Chondrocyte (in vitro differentiated cells): ENCODE data around the gene DHX8. TPM values are rescaled to one million over a fixed set of nuclear protein-coding genes. Genes with fewer than 3 reads are reported as not detected.
"Not testable (repeated sequence)": the region's sequence is repeated elsewhere in the genome, so short reads cannot be mapped to it uniquely, and the experiment has no call there.

Experiments used
- DNase-seq: peaks from one replicate; pipeline ENCODE4 v3.0.0; 2021; ENCODE audit warnings: mixed read lengths, low spot score
- H3K27ac Mint-ChIP-seq: one replicate; pipeline ENCODE4 v1.8.0; 2021; ENCODE audit warnings: mild to moderate bottlenecking, moderate library complexity, mixed read lengths; ENCODE audit not compliant: unreplicated experiment
- H3K27me3 Mint-ChIP-seq: 2 replicates; pipeline ENCODE4 v1.8.0; 2021; ENCODE audit warnings: low read depth, mixed read lengths
- H3K36me3 Mint-ChIP-seq: 2 replicates; pipeline ENCODE4 v1.8.0; 2021; ENCODE audit warnings: low read depth, mixed read lengths
- H3K4me1 Mint-ChIP-seq: 2 replicates; pipeline ENCODE4 v1.8.0; 2021; ENCODE audit warnings: low read depth, mild to moderate bottlenecking, mixed read lengths
- H3K4me3 Mint-ChIP-seq: one replicate; pipeline ENCODE4 v1.8.0; 2021; ENCODE audit warnings: mild to moderate bottlenecking, moderate library complexity, mixed read lengths; ENCODE audit not compliant: unreplicated experiment
- H3K9me3 Mint-ChIP-seq: 2 replicates; pipeline ENCODE4 v1.8.0; 2021; ENCODE audit warnings: low read depth, mixed read lengths
- total RNA-seq: library from RNA; stranded (reverse); gene quantifications from 3 replicates; pipeline ENCODE4 v1.2.1, GENCODE V29; 2021
- TF ChIP-seq, protein P1 (sequence below): fragments of 200-600 bp; sonication (generic); IDR thresholded peaks from 2 replicates; pipeline ENCODE4 v1.5.0; 2021; ENCODE audit warnings: antibody characterized with exemption, mild to moderate bottlenecking, moderate library complexity

Gene DHX8
- total RNA-seq, 1 donor from 2014 or later = 49.2 TPM

DNA sequence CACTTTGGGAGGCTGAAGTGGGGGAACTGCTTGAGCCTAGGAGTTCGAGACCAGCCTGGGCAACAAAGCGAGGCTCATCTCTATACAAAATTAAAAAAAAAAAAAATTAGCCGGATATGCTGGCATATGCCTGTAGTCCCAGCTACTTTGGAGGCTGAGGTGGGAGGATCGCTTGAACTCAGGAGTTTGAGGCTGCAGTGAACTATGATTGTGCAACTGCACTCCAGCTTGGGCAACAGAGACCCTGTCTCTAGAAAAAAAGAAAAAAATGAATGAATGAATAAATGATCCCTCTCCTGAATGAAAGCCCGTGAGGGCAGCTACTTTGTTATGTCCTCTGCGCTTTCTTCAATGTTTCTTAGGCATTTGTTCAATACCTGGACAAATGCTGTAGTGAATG, 27.7 kb upstream of the DHX8 start:
- Mint-ChIP-seq H3K4me3 (no peak overlapping the region), H3K27ac (no peak overlapping the region), H3K9me3 (no peaks in the 10 kb centered on the region), H3K36me3 (no peaks in the 10 kb centered on the region), H3K27me3 (no peaks in the 10 kb centered on the region), H3K4me1 (peaks cover 23% of the 10 kb centered on the region)
- no peak for DNase-seq
- TF ChIP-seq, protein P1, sequence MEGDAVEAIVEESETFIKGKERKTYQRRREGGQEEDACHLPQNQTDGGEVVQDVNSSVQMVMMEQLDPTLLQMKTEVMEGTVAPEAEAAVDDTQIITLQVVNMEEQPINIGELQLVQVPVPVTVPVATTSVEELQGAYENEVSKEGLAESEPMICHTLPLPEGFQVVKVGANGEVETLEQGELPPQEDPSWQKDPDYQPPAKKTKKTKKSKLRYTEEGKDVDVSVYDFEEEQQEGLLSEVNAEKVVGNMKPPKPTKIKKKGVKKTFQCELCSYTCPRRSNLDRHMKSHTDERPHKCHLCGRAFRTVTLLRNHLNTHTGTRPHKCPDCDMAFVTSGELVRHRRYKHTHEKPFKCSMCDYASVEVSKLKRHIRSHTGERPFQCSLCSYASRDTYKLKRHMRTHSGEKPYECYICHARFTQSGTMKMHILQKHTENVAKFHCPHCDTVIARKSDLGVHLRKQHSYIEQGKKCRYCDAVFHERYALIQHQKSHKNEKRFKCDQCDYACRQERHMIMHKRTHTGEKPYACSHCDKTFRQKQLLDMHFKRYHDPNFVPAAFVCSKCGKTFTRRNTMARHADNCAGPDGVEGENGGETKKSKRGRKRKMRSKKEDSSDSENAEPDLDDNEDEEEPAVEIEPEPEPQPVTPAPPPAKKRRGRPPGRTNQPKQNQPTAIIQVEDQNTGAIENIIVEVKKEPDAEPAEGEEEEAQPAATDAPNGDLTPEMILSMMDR = no peak

DNA sequence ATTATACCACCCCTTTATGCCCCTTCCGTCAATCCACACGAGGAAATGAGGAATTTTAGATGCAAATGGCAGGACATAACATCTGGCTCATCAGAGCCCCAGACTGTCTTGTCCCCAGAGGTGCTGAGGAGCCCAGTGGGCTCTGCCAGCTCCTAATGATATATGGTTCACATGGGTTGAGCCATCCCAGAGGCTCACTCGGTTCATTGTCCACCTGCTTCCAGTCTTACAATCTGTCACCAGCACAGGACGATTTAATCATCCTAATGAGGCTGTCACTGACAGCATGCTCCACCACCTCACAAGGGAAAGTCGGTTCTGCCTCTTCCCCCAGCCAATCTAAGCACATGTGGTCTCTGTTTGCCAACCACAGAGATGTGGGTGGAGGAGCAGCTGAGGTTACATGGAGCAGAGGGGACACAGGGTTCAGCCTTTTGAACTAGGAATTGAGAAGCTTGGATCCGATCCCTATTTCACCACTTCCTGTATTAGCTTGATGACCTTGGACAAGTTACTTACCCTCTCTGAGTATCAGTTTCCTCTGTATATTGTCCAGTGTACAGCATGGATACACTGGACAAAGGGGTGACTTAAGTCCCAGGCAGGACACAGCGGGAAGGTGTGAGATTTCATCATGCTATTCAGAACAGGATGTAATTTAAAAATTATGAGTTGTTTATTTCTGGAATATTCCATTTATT, 27.0 kb upstream of the DHX8 start:
- Mint-ChIP-seq H3K9me3 (no peaks in the 10 kb centered on the region), H3K4me3 (no peak overlapping the region)

DNA sequence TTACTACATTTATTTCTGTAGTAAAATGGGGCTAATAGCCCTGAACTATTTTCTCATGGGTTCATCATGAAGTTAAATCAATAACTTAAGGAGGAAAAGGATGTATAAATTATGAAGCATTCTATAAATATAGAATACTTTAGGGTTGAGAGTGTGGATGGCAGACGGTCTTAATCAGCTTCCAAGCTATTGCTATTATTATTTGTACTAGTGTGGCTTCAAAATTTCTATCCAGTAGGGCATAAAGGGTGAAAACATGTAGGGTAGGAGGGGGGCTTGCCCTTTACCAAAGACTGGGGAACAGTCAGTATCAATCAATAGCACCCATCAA, 26.4 kb upstream of the DHX8 start:
- Mint-ChIP-seq H3K36me3 (no peaks in the 10 kb centered on the region), H3K27ac (no peak overlapping the region), H3K4me3 (no peak overlapping the region), H3K9me3 (no peaks in the 10 kb centered on the region), H3K4me1 (peaks cover 23% of the 10 kb centered on the region), H3K27me3 (no peaks in the 10 kb centered on the region)
- no peak for DNase-seq
- TF ChIP-seq, protein P1 = no peak

More for the DNA sequence above, 27.0 kb upstream of the DHX8 start:
- DNase-seq = no peak
- peaks cover 23% of the 10 kb centered on the region for H3K4me1 Mint-ChIP-seq
- TF ChIP-seq, protein P1 = no peak
- no peaks in the 10 kb centered on the region for H3K36me3 Mint-ChIP-seq
- no peaks in the 10 kb centered on the region for H3K27me3 Mint-ChIP-seq
- H3K27ac Mint-ChIP-seq = no peak overlapping the region

DNA sequence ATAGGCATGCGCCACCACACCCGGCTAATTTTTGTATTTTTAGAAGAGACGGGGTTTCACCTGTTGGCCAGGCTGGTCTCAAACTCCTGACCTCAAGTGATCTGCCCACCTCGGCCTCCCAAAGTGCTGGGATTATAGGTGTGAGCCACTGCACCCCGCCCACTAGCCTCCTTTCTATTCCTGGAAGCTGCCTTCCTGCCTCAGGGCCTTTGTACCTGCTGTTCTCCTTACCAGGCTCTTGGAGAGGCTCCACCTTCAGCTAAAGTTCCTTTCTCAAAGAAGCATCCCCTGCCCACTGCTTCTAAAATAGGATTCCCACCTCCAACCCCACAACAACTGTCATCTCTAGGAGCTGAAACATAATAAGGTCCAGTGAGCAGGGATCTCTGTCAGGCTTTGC, 23.9 kb upstream of the DHX8 start:
- H3K9me3 Mint-ChIP-seq, H3K36me3 Mint-ChIP-seq, H3K4me3 Mint-ChIP-seq, H3K27ac Mint-ChIP-seq, H3K27me3 Mint-ChIP-seq, DNase-seq: not testable (repeated sequence)
- H3K4me1 Mint-ChIP-seq = peaks cover 23% of the 10 kb centered on the region

DNA sequence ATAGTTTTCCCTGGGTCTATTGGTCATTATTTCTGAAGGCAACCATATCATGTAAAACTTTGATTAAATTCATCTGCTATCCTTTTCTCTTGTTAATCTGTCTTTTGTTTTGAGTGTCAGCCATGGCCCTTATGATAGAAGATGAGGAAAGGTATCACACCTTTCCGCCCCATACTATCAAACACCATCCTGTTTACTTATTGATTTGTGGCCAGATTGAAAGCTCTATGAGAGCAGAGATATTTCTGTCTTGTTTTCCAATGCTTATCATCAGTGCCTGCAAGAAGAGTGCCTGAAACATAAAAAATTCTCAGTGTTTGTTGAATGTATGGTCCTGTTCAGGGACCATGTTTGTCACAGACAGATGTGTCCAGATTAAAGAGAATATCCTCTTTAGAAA, 22.6 kb upstream of the DHX8 start:
- Mint-ChIP-seq H3K4me1 (peaks cover 22% of the 10 kb centered on the region), H3K36me3 (no peaks in the 10 kb centered on the region), H3K27ac (no peak overlapping the region), H3K4me3 (no peak overlapping the region), H3K9me3 (no peaks in the 10 kb centered on the region), H3K27me3 (no peaks in the 10 kb centered on the region)
- no peak for DNase-seq
- TF ChIP-seq, protein P1 = no peak

DNA sequence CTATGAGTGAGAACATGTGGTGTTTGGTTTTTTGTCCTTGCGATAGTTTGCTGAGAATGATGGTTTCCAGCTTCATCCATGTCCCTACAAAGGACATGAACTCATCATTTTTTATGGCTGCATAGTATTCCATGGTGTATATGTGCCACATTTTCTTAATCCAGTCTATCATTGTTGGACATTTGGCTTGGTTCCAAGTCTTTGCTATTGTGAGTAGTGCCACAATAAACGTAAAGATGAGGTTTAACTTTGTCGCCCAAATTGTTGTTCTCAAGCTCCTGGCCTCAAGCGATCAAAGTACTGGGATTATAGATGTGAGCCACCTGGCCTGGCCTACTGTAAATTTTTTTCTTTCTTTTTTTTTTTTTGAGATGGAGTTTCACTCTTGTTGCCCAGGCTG, 21.2 kb upstream of the DHX8 start:
- H3K4me1 Mint-ChIP-seq, DNase-seq, H3K27ac Mint-ChIP-seq, H3K27me3 Mint-ChIP-seq, H3K36me3 Mint-ChIP-seq, H3K9me3 Mint-ChIP-seq, H3K4me3 Mint-ChIP-seq: not testable (repeated sequence)
